Karpas-422 (cell line): ENCODE data around the gene NDUFC2. TPM values are rescaled to one million over a fixed set of nuclear protein-coding genes. Genes with fewer than 3 reads are reported as not detected.

Experiments used
- DNase-seq: peaks from one replicate; pipeline ENCODE4 v3.0.0-alpha.2; 2015
- H2AFZ ChIP-seq: fragments of 200-600 bp; sonication (generic); 2 replicates; pipeline ENCODE4 v1.6.1; 2014; ENCODE audit warnings: antibody characterized with exemption, low read length, mixed read lengths
- H3K27ac ChIP-seq: fragments of 200-600 bp; sonication (generic); 2 replicates; pipeline ENCODE4 v1.5.1; 2014; ENCODE audit warnings: mild to moderate bottlenecking, low read length, moderate library complexity
- H3K27me3 ChIP-seq: fragments of 200-600 bp; sonication (generic); 2 replicates; pipeline ENCODE4 v1.6.1; 2014; ENCODE audit warnings: low read length, mixed read lengths
- H3K36me3 ChIP-seq: fragments of 200-600 bp; sonication (generic); 2 replicates; pipeline ENCODE4 v1.6.1; 2014; ENCODE audit warnings: low read length, mixed read lengths; ENCODE audit not compliant: insufficient read depth
- H3K4me1 ChIP-seq: fragments of 200-600 bp; sonication (generic); 2 replicates; pipeline ENCODE4 v1.6.1; 2014; ENCODE audit warnings: mild to moderate bottlenecking, low read length, mixed read lengths
- H3K4me2 ChIP-seq: fragments of 200-600 bp; sonication (generic); 2 replicates; pipeline ENCODE4 v1.6.1; 2014; ENCODE audit warnings: low read length, low read depth, mild to moderate bottlenecking; ENCODE audit not compliant: poor library complexity, severe bottlenecking
- H3K4me3 ChIP-seq: fragments of 200-600 bp; sonication (generic); 2 replicates; pipeline ENCODE4 v1.5.1; 2014; ENCODE audit warnings: mild to moderate bottlenecking, antibody characterized with exemption, low read length, mixed read lengths
- H3K79me2 ChIP-seq: fragments of 200-600 bp; sonication (generic); 2 replicates; pipeline ENCODE4 v1.6.1; 2014; ENCODE audit warnings: mild to moderate bottlenecking, low read length, mixed read lengths
- H3K9ac ChIP-seq: fragments of 200-600 bp; sonication (generic); 2 replicates; pipeline ENCODE4 v1.6.0; 2014; ENCODE audit warnings: low read length
- H3K9me2 ChIP-seq: fragments of 200-600 bp; sonication (generic), shearing (Covaris generic); replicated peaks from 2 replicates; pipeline ENCODE4 v1.6.0; 2014; ENCODE audit warnings: mild to moderate bottlenecking, low read length, moderate library complexity; ENCODE audit not compliant: insufficient read depth
- H3K9me3 ChIP-seq: fragments of 300-700, 200-600 bp; sonication (generic); 2 replicates; pipeline ENCODE4 v1.6.1; 2014; ENCODE audit warnings: low read length, mixed read lengths
- H4K20me1 ChIP-seq: fragments of 200-600 bp; sonication (generic); 2 replicates; pipeline ENCODE4 v1.6.1; 2014; ENCODE audit warnings: mild to moderate bottlenecking, antibody characterized with exemption, low read length, low read depth; ENCODE audit not compliant: insufficient read depth
- total RNA-seq: library from RNA; depleted of rRNA; stranded (reverse); fragments of >200 nt; shearing (Covaris generic); gene quantifications from 2 replicates; pipeline ENCODE4 v1.2.3, GENCODE V29; 2014; ENCODE audit warnings: low replicate concordance

Gene NDUFC2
- total RNA-seq, 1 experiment from 2014 or later = 94.7 TPM

DNA sequence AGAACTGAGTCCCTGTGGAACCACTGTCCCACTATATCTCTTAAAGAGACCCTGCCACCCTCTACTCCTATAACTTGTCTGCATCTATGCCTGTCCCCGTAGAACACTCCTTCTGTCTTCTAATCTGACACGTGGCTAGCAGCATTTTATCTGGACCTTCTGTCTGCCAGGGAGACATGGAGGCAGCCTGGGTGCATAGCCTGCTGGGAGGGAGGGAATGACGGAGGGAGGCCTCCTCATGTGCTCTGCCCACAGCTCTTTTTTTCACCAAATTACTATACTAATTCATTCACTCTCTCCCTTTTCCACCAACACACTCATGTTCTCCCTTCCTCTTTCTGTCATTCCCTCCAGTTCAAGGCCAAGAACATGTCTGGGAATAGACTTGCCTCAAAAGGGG lies 23.6 kb downstream of the NDUFC2 start:
- no peak overlapping the region for H3K9ac ChIP-seq

DNA sequence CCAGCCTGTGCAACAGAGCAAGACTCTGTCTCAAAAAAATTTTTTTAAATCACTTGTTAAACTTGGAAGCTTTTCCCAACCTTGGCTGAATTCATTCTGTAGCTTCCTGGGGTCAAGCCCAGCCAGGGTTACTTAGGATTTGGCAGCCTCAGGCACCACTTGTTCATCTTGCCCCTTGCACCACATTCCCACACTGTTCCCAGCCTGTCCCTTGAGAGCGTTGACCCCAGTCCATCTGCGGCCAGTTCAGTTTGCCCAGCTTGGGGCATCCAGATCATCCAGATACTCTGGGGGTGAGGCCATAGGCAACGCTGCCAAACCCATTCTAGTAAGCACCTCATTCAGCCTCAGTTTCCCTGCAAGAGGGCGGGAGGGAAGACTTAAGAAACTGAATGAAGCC lies 24.7 kb downstream of the NDUFC2 start:
- Histone ChIP-seq H3K9ac (no peak overlapping the region), H3K9me3 (no peaks in the 10 kb centered on the region), H3K9me2 (no peaks in the 10 kb centered on the region), H3K4me1 (no peaks in the 10 kb centered on the region), H3K27me3 (no peaks in the 10 kb centered on the region), H3K36me3 (no peaks in the 10 kb centered on the region), H3K4me2 (no peak overlapping the region), H3K4me3 (no peak overlapping the region), H4K20me1 (no peaks in the 10 kb centered on the region), H2AFZ (no peak overlapping the region), H3K79me2 (no peaks in the 10 kb centered on the region), H3K27ac (no peak overlapping the region)
- no peak for DNase-seq

More for the DNA sequence above, 23.6 kb downstream of the NDUFC2 start:
- Histone ChIP-seq H4K20me1 (no peaks in the 10 kb centered on the region), H3K4me1 (no peaks in the 10 kb centered on the region), H2AFZ (no peak overlapping the region), H3K36me3 (no peaks in the 10 kb centered on the region), H3K4me2 (no peak overlapping the region), H3K27ac (no peak overlapping the region), H3K79me2 (no peaks in the 10 kb centered on the region), H3K4me3 (no peak overlapping the region), H3K27me3 (no peaks in the 10 kb centered on the region), H3K9me2 (no peaks in the 10 kb centered on the region), H3K9me3 (no peaks in the 10 kb centered on the region)
- DNase-seq = no peak

DNA sequence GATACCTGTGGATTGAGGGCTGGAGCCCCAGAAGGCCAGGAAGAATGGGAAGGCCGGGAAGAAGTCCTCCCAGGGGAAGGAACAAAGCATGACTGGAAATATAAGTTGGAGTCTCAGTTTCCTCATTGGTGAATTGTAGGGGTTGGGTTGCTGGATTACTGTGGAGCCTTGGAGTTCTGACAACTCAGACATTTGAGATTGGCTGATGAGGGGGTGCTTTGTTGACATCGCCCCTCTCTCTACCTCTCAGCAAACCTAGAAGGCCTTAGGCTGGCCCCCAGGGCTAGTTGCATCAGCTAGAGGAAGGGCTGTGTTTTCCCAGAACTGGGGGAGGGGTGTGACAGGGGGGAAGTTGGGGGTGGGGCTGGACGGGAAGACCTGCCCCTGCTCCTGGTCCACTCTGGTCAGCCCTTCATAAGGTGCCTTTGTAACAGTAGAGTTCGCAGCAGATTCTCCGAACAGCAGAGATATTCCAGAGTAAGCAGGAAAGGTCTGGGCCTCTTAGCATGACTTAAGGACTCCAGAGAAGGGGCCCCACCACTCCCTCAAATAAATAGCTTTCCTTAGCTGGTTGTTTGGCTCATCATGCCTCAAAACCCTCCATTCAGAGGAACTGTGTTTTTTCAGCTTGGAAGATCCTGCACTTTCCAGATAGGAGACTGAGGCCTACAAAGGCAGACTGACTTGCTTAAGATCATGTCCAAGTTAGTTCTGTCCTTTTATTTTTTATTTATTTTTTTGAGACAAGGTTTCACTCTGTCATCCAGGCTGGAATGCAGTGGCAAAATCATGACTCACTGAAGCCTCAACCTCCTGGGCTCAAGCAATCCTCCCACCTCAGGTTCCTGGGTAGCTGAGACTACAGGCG lies 28.5 kb downstream of the NDUFC2 start:
- H2AFZ ChIP-seq = no peak overlapping the region
- H3K9ac ChIP-seq = no peak overlapping the region
- no peaks in the 10 kb centered on the region for H3K9me3 ChIP-seq
- DNase-seq = no peak
- no peak overlapping the region for H3K4me3 ChIP-seq
- H3K27ac ChIP-seq = no peak overlapping the region
- H3K36me3 ChIP-seq = no peaks in the 10 kb centered on the region
- H4K20me1 ChIP-seq = no peaks in the 10 kb centered on the region
- H3K4me1 ChIP-seq = peaks cover 2% of the 10 kb centered on the region; the same call in 1 of the 2 replicates
- H3K4me2 ChIP-seq = no peak overlapping the region
- H3K27me3 ChIP-seq = no peaks in the 10 kb centered on the region
- H3K79me2 ChIP-seq = no peaks in the 10 kb centered on the region
- H3K9me2 ChIP-seq = no peaks in the 10 kb centered on the region

DNA sequence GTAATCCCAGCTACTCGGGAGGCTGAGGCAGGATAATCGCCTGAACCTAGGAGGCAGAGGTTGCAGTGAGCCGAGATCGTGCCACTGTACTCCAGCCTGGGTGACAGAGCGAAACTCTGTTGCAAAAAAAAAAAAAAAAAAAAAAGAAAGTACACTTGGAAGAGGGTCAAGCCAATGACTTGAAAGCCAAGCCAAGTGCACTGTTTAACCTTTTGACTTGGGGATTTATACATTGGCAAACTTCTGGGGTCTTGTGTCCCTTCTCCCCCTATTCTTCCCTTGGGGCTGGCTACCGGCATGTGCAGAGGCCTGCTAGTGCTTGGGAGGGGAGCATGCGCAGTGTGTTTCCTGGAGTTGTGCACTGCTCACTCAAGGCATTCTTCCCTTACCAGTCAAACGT lies 30.3 kb downstream of the NDUFC2 start:
- H3K27me3 ChIP-seq = no peaks in the 10 kb centered on the region
- no peak overlapping the region for H3K27ac ChIP-seq
- H3K4me2 ChIP-seq = no peak overlapping the region
- no peak overlapping the region for H3K9ac ChIP-seq
- H3K79me2 ChIP-seq = no peaks in the 10 kb centered on the region
- DNase-seq = no peak
- no peaks in the 10 kb centered on the region for H3K9me2 ChIP-seq
- H4K20me1 ChIP-seq = no peaks in the 10 kb centered on the region
- H3K36me3 ChIP-seq = no peaks in the 10 kb centered on the region
- peaks cover 8% of the 10 kb centered on the region for H3K4me1 ChIP-seq
- H2AFZ ChIP-seq = no peak overlapping the region
- no peak overlapping the region for H3K4me3 ChIP-seq
- H3K9me3 ChIP-seq = no peaks in the 10 kb centered on the region

DNA sequence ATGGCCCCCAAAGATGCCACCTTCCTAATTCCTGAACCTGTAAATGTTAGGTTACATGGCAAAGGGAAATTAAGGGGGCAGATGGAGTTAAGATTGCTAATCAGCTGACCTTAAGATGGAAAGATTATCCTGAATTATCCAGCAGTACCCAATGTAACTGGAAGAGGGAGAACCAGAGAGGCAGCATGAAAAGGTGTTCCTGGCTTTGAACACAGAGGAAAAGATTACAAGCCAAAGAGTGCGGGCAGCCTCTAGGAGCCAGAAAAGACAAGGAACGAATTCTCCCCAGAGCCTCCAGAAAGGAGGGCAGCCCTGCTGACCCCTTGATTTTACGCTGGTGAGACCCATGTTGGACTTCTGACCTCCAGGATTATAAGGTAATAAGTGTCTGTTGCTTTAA lies 31.1 kb downstream of the NDUFC2 start:
- H3K4me2 ChIP-seq = no peak overlapping the region

DNA sequence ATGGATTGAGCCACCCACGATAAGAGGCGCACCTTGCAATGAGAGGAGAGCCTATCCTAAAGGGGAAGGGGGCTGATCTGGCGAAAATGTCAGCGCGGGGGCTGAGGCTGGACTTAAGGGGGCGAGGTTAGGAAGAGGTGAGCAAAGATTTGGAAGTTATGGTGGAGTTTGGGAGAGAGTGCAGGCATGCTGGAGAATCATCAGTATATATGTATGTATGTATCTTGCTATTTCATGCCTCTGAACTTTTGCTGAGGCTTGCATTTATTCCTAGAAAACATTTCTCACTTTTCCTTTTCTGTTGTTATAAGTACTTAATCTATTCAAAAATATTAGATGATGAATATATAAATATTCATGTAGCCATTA lies 33.2 kb downstream of the NDUFC2 start:
- H3K9ac ChIP-seq = no peak overlapping the region
- DNase-seq = no peak

More for the DNA sequence above, 31.1 kb downstream of the NDUFC2 start:
- Histone ChIP-seq H3K4me3 (no peak overlapping the region), H3K9me3 (no peaks in the 10 kb centered on the region), H3K36me3 (no peaks in the 10 kb centered on the region), H4K20me1 (no peaks in the 10 kb centered on the region), H3K27me3 (no peaks in the 10 kb centered on the region), H3K79me2 (no peaks in the 10 kb centered on the region), H3K9ac (no peak overlapping the region), H3K9me2 (no peaks in the 10 kb centered on the region), H2AFZ (no peak overlapping the region), H3K27ac (no peak overlapping the region), H3K4me1 (peaks cover 8% of the 10 kb centered on the region)
- no peak for DNase-seq

DNA sequence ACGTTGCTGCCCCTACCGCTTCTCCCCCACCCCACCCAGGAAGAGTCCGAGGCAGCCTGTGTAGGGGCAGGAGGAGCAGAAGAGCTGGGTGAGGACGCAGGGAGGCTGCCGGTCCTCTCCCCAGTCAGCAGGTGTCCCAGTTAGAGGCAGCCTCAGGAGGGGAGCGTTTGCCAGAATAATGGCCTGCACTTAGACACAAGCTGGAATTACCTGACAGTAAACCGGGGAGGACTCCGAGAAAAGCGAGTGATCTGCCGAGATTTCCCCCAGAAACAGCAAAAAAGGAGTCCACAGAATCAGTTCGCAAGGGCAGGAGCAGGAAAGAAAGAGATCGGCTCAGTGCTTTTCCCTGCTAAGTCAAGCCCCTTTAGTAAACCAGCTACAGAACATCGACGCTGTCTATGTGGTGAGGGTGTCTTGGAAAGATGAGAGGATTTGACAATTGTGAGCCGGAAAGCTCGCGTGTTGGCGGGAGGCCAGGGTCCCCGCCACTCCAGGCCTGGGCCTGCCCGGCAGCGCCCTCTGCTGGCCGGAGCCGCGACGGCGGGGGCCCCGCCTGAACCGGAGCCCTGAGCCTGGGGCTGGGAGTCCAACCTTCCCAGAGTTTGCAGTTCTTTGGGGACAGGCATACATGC lies 33.7 kb downstream of the NDUFC2 start:
- DNase-seq = peak; percentile 85
- Histone ChIP-seq H2AFZ (no peak overlapping the region), H3K9ac (0 out of 2 replicates have a peak overlapping the region, but pooled peaks have one; percentile 28), H3K79me2 (no peaks in the 10 kb centered on the region), H4K20me1 (no peaks in the 10 kb centered on the region), H3K9me2 (no peaks in the 10 kb centered on the region), H3K27ac (no peak overlapping the region), H3K9me3 (no peaks in the 10 kb centered on the region), H3K27me3 (no peaks in the 10 kb centered on the region), H3K36me3 (no peaks in the 10 kb centered on the region), H3K4me1 (peaks cover 8% of the 10 kb centered on the region), H3K4me2 (peak overlapping the region; percentile 49), H3K4me3 (peak overlapping the region; percentile 40; the same call in 1 of the 2 replicates)

More for the DNA sequence above, 33.2 kb downstream of the NDUFC2 start:
- Histone ChIP-seq H3K4me2 (peak overlapping the region; percentile 49), H3K9me2 (no peaks in the 10 kb centered on the region), H3K4me3 (no peak overlapping the region), H4K20me1 (no peaks in the 10 kb centered on the region), H3K27me3 (no peaks in the 10 kb centered on the region), H3K9me3 (no peaks in the 10 kb centered on the region), H3K4me1 (peaks cover 8% of the 10 kb centered on the region), H3K36me3 (no peaks in the 10 kb centered on the region), H3K27ac (no peak overlapping the region), H3K79me2 (no peaks in the 10 kb centered on the region), H2AFZ (no peak overlapping the region)

DNA sequence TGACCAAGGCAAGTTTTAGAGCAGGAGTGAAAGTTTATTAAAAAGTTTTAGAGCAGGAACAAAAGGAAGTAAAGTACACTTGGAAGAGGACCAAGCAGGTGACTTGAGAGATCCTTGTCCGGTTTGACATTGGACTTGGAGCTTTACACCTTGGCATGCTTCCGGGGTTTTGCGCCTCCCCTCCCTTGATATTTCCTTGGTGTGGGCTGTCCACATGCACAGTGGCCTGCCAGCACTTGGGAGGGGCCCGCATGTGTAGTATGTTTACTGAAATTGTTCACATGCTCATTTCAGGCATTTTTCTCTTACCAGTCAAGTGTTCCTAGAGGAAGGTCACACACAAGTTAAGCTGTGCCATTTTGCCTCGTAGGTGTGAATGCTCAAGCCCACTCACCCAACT lies 35.0 kb downstream of the NDUFC2 start:
- Histone ChIP-seq H3K4me1 (peaks cover 15% of the 10 kb centered on the region), H2AFZ (no peak overlapping the region), H3K27me3 (no peaks in the 10 kb centered on the region), H3K27ac (no peak overlapping the region), H3K79me2 (no peaks in the 10 kb centered on the region), H3K4me3 (no peak overlapping the region), H3K9me3 (no peaks in the 10 kb centered on the region), H4K20me1 (no peaks in the 10 kb centered on the region), H3K36me3 (no peaks in the 10 kb centered on the region), H3K4me2 (no peak overlapping the region), H3K9ac (no peak overlapping the region), H3K9me2 (no peaks in the 10 kb centered on the region)
- no peak for DNase-seq
